Ishikawa (cell line): ENCODE results near the gene DMC1.

ENCODE experiments used
- NFIC ChIP-seq: IDR thresholded peaks from 2 replicates; pipeline ENCODE4 v1.6.1; 2012
- RAD21 ChIP-seq: IDR thresholded peaks from 2 replicates; pipeline ENCODE4 v1.6.1; 2012; ENCODE audit warnings: low read depth
- TF ChIP-seq, protein P1 (sequence below): IDR thresholded peaks from 2 replicates; pipeline ENCODE4 v1.6.1; 2012; ENCODE audit warnings: low read depth, mild to moderate bottlenecking

DNA sequence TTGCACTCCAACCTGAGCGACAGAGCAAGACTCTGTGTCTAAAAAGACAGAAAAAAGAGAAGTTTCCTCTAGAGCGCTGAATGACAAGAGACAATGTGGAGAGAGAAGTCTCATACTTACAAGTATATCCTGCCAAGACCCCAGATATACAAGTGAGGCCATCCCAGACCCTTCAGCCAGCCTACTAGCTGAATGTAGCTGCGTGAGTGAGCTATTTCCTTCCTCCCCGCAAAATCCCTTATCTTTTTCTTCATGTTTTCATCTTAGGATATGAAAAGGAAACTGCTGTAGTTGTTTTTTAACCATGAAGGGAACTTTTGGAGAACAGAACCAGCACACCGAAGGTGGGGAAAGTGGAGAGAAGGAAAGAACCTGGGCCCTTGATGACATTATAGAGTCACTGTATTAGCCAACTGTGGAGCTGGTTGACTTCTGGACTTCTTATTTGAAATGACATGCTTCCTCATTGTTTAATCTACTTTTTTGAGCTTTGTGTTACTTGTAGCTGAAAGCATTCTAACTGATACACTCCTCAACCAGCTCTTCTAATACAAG lies 59.5 kb downstream of the DMC1 start:
- TF ChIP-seq NFIC (no peak), RAD21 (no peak)
- TF ChIP-seq, protein P1, sequence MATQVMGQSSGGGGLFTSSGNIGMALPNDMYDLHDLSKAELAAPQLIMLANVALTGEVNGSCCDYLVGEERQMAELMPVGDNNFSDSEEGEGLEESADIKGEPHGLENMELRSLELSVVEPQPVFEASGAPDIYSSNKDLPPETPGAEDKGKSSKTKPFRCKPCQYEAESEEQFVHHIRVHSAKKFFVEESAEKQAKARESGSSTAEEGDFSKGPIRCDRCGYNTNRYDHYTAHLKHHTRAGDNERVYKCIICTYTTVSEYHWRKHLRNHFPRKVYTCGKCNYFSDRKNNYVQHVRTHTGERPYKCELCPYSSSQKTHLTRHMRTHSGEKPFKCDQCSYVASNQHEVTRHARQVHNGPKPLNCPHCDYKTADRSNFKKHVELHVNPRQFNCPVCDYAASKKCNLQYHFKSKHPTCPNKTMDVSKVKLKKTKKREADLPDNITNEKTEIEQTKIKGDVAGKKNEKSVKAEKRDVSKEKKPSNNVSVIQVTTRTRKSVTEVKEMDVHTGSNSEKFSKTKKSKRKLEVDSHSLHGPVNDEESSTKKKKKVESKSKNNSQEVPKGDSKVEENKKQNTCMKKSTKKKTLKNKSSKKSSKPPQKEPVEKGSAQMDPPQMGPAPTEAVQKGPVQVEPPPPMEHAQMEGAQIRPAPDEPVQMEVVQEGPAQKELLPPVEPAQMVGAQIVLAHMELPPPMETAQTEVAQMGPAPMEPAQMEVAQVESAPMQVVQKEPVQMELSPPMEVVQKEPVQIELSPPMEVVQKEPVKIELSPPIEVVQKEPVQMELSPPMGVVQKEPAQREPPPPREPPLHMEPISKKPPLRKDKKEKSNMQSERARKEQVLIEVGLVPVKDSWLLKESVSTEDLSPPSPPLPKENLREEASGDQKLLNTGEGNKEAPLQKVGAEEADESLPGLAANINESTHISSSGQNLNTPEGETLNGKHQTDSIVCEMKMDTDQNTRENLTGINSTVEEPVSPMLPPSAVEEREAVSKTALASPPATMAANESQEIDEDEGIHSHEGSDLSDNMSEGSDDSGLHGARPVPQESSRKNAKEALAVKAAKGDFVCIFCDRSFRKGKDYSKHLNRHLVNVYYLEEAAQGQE: no peak
